GM23248 (cell line): Measurements from ENCODE around the gene LDB2. TPM values are rescaled to one million over a fixed set of nuclear protein-coding genes. Genes with fewer than 3 reads are reported as not detected.

Source experiments
- DNase-seq: peaks from one replicate; pipeline ENCODE4 v3.0.0-alpha.2; 2015
- H2AFZ ChIP-seq: fragments of 200-600 bp; sonication (generic); 2 replicates; pipeline ENCODE4 v1.6.1; 2016; ENCODE audit warnings: antibody characterized with exemption
- H3F3A ChIP-seq: fragments of 200-600 bp; sonication (generic); 2 replicates; pipeline ENCODE4 v1.6.1; 2016; ENCODE audit warnings: mild to moderate bottlenecking, antibody characterized with exemption, mixed run types; ENCODE audit not compliant: insufficient read depth
- H3K27ac ChIP-seq: fragments of 200-600 bp; sonication (generic); 2 replicates; pipeline ENCODE4 v1.5.1; 2016; ENCODE audit warnings: mild to moderate bottlenecking
- H3K27me3 ChIP-seq: fragments of 200-600 bp; sonication (generic); replicated peaks from 2 replicates; pipeline ENCODE4 v1.6.1; 2016; ENCODE audit warnings: mild to moderate bottlenecking; ENCODE audit not compliant: insufficient read depth
- H3K36me3 ChIP-seq: fragments of 200-600 bp; sonication (generic); 2 replicates; pipeline ENCODE4 v1.6.1; 2016; ENCODE audit warnings: low read depth, mild to moderate bottlenecking
- H3K4me1 ChIP-seq: fragments of 200-600 bp; sonication (generic); 2 replicates; pipeline ENCODE4 v1.6.1; 2016; ENCODE audit warnings: mild to moderate bottlenecking; ENCODE audit not compliant: insufficient read depth
- H3K4me2 ChIP-seq: fragments of 200-600 bp; sonication (generic); one replicate; pipeline ENCODE4 v1.6.1; 2016; ENCODE audit warnings: mild to moderate bottlenecking; ENCODE audit not compliant: unreplicated experiment
- H3K4me3 ChIP-seq: fragments of 200-600 bp; sonication (generic); 2 replicates; pipeline ENCODE4 v1.5.1; 2016; ENCODE audit warnings: mild to moderate bottlenecking
- H3K79me2 ChIP-seq: fragments of 200-600 bp; sonication (generic); 2 replicates; pipeline ENCODE4 v1.6.1; 2016; ENCODE audit warnings: mild to moderate bottlenecking; ENCODE audit not compliant: insufficient read depth
- H3K9ac ChIP-seq: fragments of 200-600 bp; sonication (generic); 2 replicates; pipeline ENCODE4 v1.6.1; 2016; ENCODE audit warnings: mild to moderate bottlenecking
- H3K9me2 ChIP-seq: fragments of 200-600 bp; sonication (generic); 2 replicates; pipeline ENCODE4 v1.6.1; 2016; ENCODE audit warnings: mixed run types, mild to moderate bottlenecking, moderate library complexity; ENCODE audit not compliant: insufficient read depth
- H3K9me3 ChIP-seq: fragments of 200-600 bp; sonication (generic); one replicate; pipeline ENCODE4 v1.6.1; 2017; ENCODE audit warnings: low read depth
- H4K20me1 ChIP-seq: fragments of 200-600 bp; sonication (generic); 2 replicates; pipeline ENCODE4 v1.6.0; 2016; ENCODE audit not compliant: insufficient read depth
- EZH2 ChIP-seq: fragments of 200-600 bp; sonication (generic); IDR thresholded peaks from 2 replicates; pipeline ENCODE4 v1.6.1; 2018; ENCODE audit warnings: antibody characterized with exemption, mild to moderate bottlenecking; ENCODE audit not compliant: insufficient read depth, poor library complexity, severe bottlenecking
- EZH2phosphoT487 ChIP-seq: fragments of 200-600 bp; sonication (generic); IDR thresholded peaks from 2 replicates; pipeline ENCODE4 v1.6.1; 2018; ENCODE audit warnings: antibody characterized with exemption, moderate library complexity, mild to moderate bottlenecking, low read depth; ENCODE audit not compliant: insufficient read depth
- WGBS, 2 experiments: methylation state at CpG; one replicate each; pipeline ENCODE4 v1.1.6; 2015 to 2017; ENCODE audit warnings: low lambda C conversion rate in 2 of 2, low coverage in 1 of 2; ENCODE audit errors: missing lambda C conversion rate in 2 of 2; 5-methylcytosine and 5-hydroxymethylcytosine counted together
- in situ Hi-C: fragments of 300-500 bp; cut with MboI; formaldehyde crosslinking; loops from 2 replicates; pipeline ENCODE4 v1.15.0; 2020
- polyA plus RNA-seq: library from polyadenylated mRNA; unstranded; fragments of >200 nt; fragmentation: Nextera tagmentation; extraction: Ambion mirVana; gene quantifications from 2 replicates; pipeline ENCODE4 v1.2.1, GENCODE V29; 2016
- total RNA-seq: library from RNA; depleted of rRNA; stranded (reverse); fragments of >200 nt; shearing (Covaris generic); gene quantifications from 2 replicates; pipeline ENCODE4 v1.2.3, GENCODE V29; 2014

LDB2 gene
- total and polyA plus RNA-seq, 2 experiments from 2014 or later, result 52.8 to 76.6 TPM

DNA sequence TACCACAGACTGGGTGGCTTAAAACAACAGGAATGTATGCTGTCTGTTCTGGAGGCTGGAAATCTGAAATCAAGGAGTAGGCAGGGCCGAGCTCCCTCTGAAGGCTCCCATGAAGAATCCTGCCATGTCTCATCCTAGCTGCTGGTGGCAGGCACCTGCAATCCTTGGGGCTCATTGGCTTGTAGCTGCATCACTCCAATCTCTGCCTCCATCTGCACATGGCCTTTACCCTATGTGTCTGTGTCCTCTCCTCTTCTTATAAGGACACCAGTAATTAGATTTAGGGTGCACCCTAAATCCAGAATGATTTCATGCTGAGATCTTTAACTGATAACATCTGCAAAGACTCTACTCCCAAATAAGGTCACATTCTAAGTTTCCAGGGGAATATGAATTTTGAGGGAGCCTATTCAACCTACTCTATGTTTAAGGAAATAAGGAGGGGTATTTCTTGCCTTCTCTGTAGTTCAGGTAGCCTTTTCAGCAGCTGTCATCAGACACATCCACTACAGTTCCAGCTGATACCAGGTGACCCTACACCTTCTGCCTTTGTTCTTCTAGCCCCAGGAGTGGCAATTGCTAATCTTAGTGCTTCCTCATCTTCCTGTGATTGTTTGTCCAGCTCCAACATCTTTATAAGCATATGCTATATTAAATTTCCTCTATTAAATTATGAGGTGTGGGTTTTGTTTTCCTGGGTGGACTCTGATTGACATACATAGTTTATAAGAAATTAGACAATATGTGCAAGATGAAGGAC, 377.1 kb downstream of the LDB2 start:
- in situ Hi-C loops, result no loop called here
- Histone ChIP-seq H3K27me3 (no peaks in the 10 kb centered on the region), H4K20me1 (no peaks in the 10 kb centered on the region), H2AFZ (no peak overlapping the region), H3K4me1 (peaks cover 9% of the 10 kb centered on the region; the same call in 1 of the 2 replicates), H3K27ac (no peak overlapping the region), H3K4me3 (no peak overlapping the region), H3K9me3 (no peaks in the 10 kb centered on the region), H3K9ac (no peak overlapping the region), H3K4me2 (no peak overlapping the region), H3K9me2 (no peaks in the 10 kb centered on the region), H3F3A (no peaks in the 10 kb centered on the region), H3K36me3 (no peaks in the 10 kb centered on the region), H3K79me2 (no peaks in the 10 kb centered on the region)
- 92 to 100% methylated on average over 1 of the region's 1 CpG for WGBS, 2 experiments
- TF ChIP-seq EZH2phosphoT487, result no peak
- TF ChIP-seq EZH2, result no peak
- DNase-seq, result no peak

DNA sequence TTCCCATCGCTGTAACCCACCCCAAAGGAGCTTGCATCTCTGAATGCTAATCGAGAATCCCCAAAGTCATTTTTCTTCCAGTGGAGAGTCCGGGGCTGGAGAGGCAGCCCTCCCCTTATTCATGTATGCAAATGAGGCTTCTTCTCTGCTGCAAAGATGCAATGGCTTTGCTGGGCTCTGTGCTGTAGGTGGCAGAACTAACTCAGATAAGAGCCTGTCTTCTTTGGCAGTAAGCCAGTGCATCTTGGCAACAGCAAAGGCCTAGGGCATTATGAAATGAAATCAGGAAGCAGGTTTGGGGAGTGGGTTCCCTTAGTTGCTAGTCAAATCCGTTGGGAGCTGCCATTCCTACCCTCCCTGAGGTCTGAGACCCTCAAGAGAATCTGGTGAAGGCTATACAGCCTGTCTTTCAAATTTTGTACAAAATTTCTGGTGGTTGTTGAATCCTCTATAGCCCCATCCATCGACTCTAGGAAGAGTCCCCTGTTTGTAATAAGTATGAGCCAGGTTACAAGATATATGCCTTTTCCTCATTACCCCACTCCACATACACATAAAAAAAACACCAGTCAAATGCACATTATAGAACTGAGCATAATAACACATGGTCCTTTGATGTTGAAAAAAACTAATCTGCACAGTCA, 381.5 kb downstream of the LDB2 start:
- in situ Hi-C loops, result no loop called here
- Histone ChIP-seq H3F3A (0 out of 2 replicates have a peak, but pooled peaks cover 3% of the 10 kb centered on the region), H3K4me2 (no peak overlapping the region), H3K79me2 (no peaks in the 10 kb centered on the region; the same call in 1 of the 2 replicates), H3K9ac (no peak overlapping the region), H3K27me3 (no peaks in the 10 kb centered on the region), H3K36me3 (no peaks in the 10 kb centered on the region), H3K4me1 (no peaks in the 10 kb centered on the region), H3K4me3 (no peak overlapping the region), H3K9me3 (no peaks in the 10 kb centered on the region), H3K9me2 (no peaks in the 10 kb centered on the region), H4K20me1 (no peaks in the 10 kb centered on the region), H3K27ac (no peak overlapping the region), H2AFZ (no peak overlapping the region)
- peak; percentile 77 for DNase-seq
- TF ChIP-seq EZH2, result no peak
- no peak for TF ChIP-seq EZH2phosphoT487
- WGBS, 2 experiments, result 39 to 43% methylated on average over 5 of the region's 5 CpGs

GRCh38 chr4:16513876-16514275, 384.6 kb downstream of the LDB2 start:
- no peaks in the 10 kb centered on the region; the same call in 1 of the 2 replicates for H3K79me2 ChIP-seq
- no peak for DNase-seq
- H3K36me3 ChIP-seq, result peaks cover 6% of the 10 kb centered on the region; the same call in 1 of the 2 replicates
- no peak overlapping the region for H3K4me2 ChIP-seq
- TF ChIP-seq EZH2phosphoT487 (no peak), EZH2 (no peak)
- H3K4me1 ChIP-seq, result no peaks in the 10 kb centered on the region
- no peaks in the 10 kb centered on the region for H3K27me3 ChIP-seq
- H3F3A ChIP-seq, result 0 out of 2 replicates have a peak, but pooled peaks cover 3% of the 10 kb centered on the region
- in situ Hi-C loops, result no loop called here
- H3K9me2 ChIP-seq, result no peaks in the 10 kb centered on the region
- H4K20me1 ChIP-seq, result no peaks in the 10 kb centered on the region
- no peak overlapping the region for H2AFZ ChIP-seq
- no peak overlapping the region for H3K9ac ChIP-seq
- WGBS, 2 experiments, result 86 to 95% methylated on average over 2 of the region's 2 CpGs
- no peak overlapping the region for H3K4me3 ChIP-seq
- no peak overlapping the region for H3K27ac ChIP-seq
- no peaks in the 10 kb centered on the region for H3K9me3 ChIP-seq

- Histone ChIP-seq H2AFZ (no peak overlapping the region), H3F3A (no peaks in the 10 kb centered on the region), H3K9ac (no peak overlapping the region), H3K9me2 (no peaks in the 10 kb centered on the region), H3K36me3 (peaks cover 25% of the 10 kb centered on the region; the same call in 1 of the 2 replicates), H3K4me2 (no peak overlapping the region), H4K20me1 (no peaks in the 10 kb centered on the region), H3K4me3 (no peak overlapping the region), H3K9me3 (no peaks in the 10 kb centered on the region), H3K27ac (no peak overlapping the region), H3K79me2 (no peaks in the 10 kb centered on the region), H3K4me1 (no peaks in the 10 kb centered on the region), H3K27me3 (no peaks in the 10 kb centered on the region)
- in situ Hi-C loops, result no loop called here
- 65 to 77% methylated on average over 1 of the region's 1 CpG for WGBS, 2 experiments
- peak; percentile 22 for DNase-seq
- TF ChIP-seq EZH2, result no peak
- TF ChIP-seq EZH2phosphoT487, result no peak
Measured at GRCh38 chr4:16508968-16509367, 389.5 kb downstream of the LDB2 start.
